ENCODE measurements around the gene IKZF2. TPM values are rescaled to one million over a fixed set of nuclear protein-coding genes. Genes with fewer than 3 reads are reported as not detected.

IKZF2 gene
- total and polyA plus RNA-seq, 9 donors, result 0.52 to 7.4 (median 5.0) TPM

GRCh38 chr2:213004197-213004821, 147.1 kb downstream of the IKZF2 start:
- H3K9me3 ChIP-seq, result no peaks in the 10 kb centered on the region
- H3K27ac ChIP-seq, result no peak overlapping the region
- no peak for DNase-seq
- whole genome bisulfite sequencing, 3 donors, result 86 to 93% (median 90%) methylated on average over 5 of the region's 5 CpGs
- no peak for TF ChIP-seq EP300 (IDR thresholded peaks at IDR 0.05)
- TF ChIP-seq POLR2A (IDR thresholded peaks at IDR 0.05), result no peak
- intact Hi-C loops (cut with DNase I), result no loop called here
- no peaks in the 10 kb centered on the region for H3K4me1 ChIP-seq (ENCODE audit: insufficient read depth)
- H3K36me3 ChIP-seq, result no peaks in the 10 kb centered on the region
- no peak overlapping the region for H3K4me3 ChIP-seq
- no peaks in the 10 kb centered on the region for H3K27me3 ChIP-seq

- Histone ChIP-seq H3K9me3 (no peaks in the 10 kb centered on the region), H3K4me3 (no peak overlapping the region), H3K4me1 (ENCODE audit: insufficient read depth) (no peaks in the 10 kb centered on the region), H3K27me3 (no peaks in the 10 kb centered on the region), H3K36me3 (no peaks in the 10 kb centered on the region), H3K27ac (no peak overlapping the region)
- DNase-seq, result no peak
- TF ChIP-seq CTCF (IDR thresholded peaks at IDR 0.05), result no peak
- TF ChIP-seq POLR2A (IDR thresholded peaks at IDR 0.05), result no peak
- TF ChIP-seq EP300 (IDR thresholded peaks at IDR 0.05), result no peak
- intact Hi-C loops (cut with DNase I), result no loop called here
These were observed 149.0 kb downstream of the IKZF2 start for GRCh38 chr2:213002383-213002782.

GRCh38 chr2:213001297-213001910, 150.0 kb downstream of the IKZF2 start:
- no peak for DNase-seq
- WGBS, 3 donors, result 19 to 27% (median 22%) methylated on average over 3 of the region's 3 CpGs
- TF ChIP-seq CTCF (IDR thresholded peaks at IDR 0.05) (no peak), EP300 (IDR thresholded peaks at IDR 0.05) (no peak), POLR2A (IDR thresholded peaks at IDR 0.05) (no peak)
- no peaks in the 10 kb centered on the region for H3K36me3 ChIP-seq
- no peaks in the 10 kb centered on the region for H3K4me1 ChIP-seq (ENCODE audit: insufficient read depth)
- peak overlapping the region in 1 of 2 donors; percentile 13 for H3K27ac ChIP-seq
- no peaks in the 10 kb centered on the region for H3K27me3 ChIP-seq
- intact Hi-C loops (cut with DNase I), result no loop called here
- no peak overlapping the region for H3K4me3 ChIP-seq
- H3K9me3 ChIP-seq, result no peaks in the 10 kb centered on the region

- TF ChIP-seq POLR2A (IDR thresholded peaks at IDR 0.05) (no peak), CTCF (IDR thresholded peaks at IDR 0.05) (no peak), EP300 (IDR thresholded peaks at IDR 0.05) (no peak)
These were observed 152.6 kb downstream of the IKZF2 start for GRCh38 chr2:212998626-212999359.

More at GRCh38 chr2:212998626-212999359, 152.6 kb downstream of the IKZF2 start:
- DNase-seq, result no peak
- Histone ChIP-seq H3K4me3 (no peak overlapping the region), H3K36me3 (no peaks in the 10 kb centered on the region), H3K4me1 (ENCODE audit: insufficient read depth) (no peaks in the 10 kb centered on the region), H3K9me3 (no peaks in the 10 kb centered on the region), H3K27me3 (no peaks in the 10 kb centered on the region), H3K27ac (no peak overlapping the region)
- intact Hi-C loops (cut with DNase I), result no loop called here
- WGBS, 3 donors, result 92 to 95% (median 94%) methylated on average over 2 of the region's 2 CpGs

Data from ovary (tissue), 9 donors.